Measurements from ENCODE around the gene TTC28. TPM values are rescaled to one million over a fixed set of nuclear protein-coding genes. Genes with fewer than 3 reads are reported as not detected.

Gene TTC28
- total RNA-seq, 6 experiments from 2014 or later, result 10.8 to 18.9 (median 13.6) TPM

- H3K27ac Mint-ChIP-seq, result no peak overlapping the region
- DNase-seq, result no peak
- no peaks in the 10 kb centered on the region for H3K9me3 Mint-ChIP-seq
- no peaks in the 10 kb centered on the region for H3K36me3 Mint-ChIP-seq (ENCODE audit: low read depth)
- H3K4me3 Mint-ChIP-seq, result no peak overlapping the region
- H3K27me3 Mint-ChIP-seq (ENCODE audit: insufficient read depth), result no peaks in the 10 kb centered on the region
- peaks cover 7% of the 10 kb centered on the region for H3K4me1 Mint-ChIP-seq (ENCODE audit: low read depth)
- no peak for TF ChIP-seq CTCF (IDR thresholded peaks at IDR 0.05)
Observed at GRCh38 chr22:28129319-28129962, 550.2 kb downstream of the TTC28 start.

GRCh38 chr22:28128827-28129226 lies 550.8 kb downstream of the TTC28 start:
- TF ChIP-seq CTCF (IDR thresholded peaks at IDR 0.05), result no peak

GRCh38 chr22:28125799-28126198 lies 553.8 kb downstream of the TTC28 start:
- no peak for TF ChIP-seq CTCF (IDR thresholded peaks at IDR 0.05)
- H3K27me3 Mint-ChIP-seq (ENCODE audit: insufficient read depth), result no peaks in the 10 kb centered on the region
- no peak overlapping the region for H3K27ac Mint-ChIP-seq
- H3K4me1 Mint-ChIP-seq (ENCODE audit: low read depth), result peaks cover 14% of the 10 kb centered on the region
- no peaks in the 10 kb centered on the region for H3K9me3 Mint-ChIP-seq
- H3K36me3 Mint-ChIP-seq (ENCODE audit: low read depth), result peaks cover 4% of the 10 kb centered on the region
- H3K4me3 Mint-ChIP-seq, result no peak overlapping the region
- no peak for DNase-seq

More at GRCh38 chr22:28128827-28129226, 550.8 kb downstream of the TTC28 start:
- Mint-ChIP-seq H3K4me1 (ENCODE audit: low read depth) (peaks cover 7% of the 10 kb centered on the region), H3K27me3 (ENCODE audit: insufficient read depth) (no peaks in the 10 kb centered on the region), H3K36me3 (ENCODE audit: low read depth) (peaks cover 4% of the 10 kb centered on the region), H3K9me3 (no peaks in the 10 kb centered on the region), H3K27ac (no peak overlapping the region), H3K4me3 (no peak overlapping the region)
- DNase-seq, result no peak

- no peak for TF ChIP-seq CTCF (IDR thresholded peaks at IDR 0.05)
- no peaks in the 10 kb centered on the region for H3K9me3 Mint-ChIP-seq
- peaks cover 4% of the 10 kb centered on the region for H3K36me3 Mint-ChIP-seq (ENCODE audit: low read depth)
- H3K27me3 Mint-ChIP-seq (ENCODE audit: insufficient read depth), result no peaks in the 10 kb centered on the region
- no peak for DNase-seq
- H3K4me1 Mint-ChIP-seq (ENCODE audit: low read depth), result peaks cover 21% of the 10 kb centered on the region
- no peak overlapping the region for H3K27ac Mint-ChIP-seq
- H3K4me3 Mint-ChIP-seq, result no peak overlapping the region
Observed at GRCh38 chr22:28123989-28124766, 555.5 kb downstream of the TTC28 start.

- H3K9me3 Mint-ChIP-seq, result no peaks in the 10 kb centered on the region
- H3K27me3 Mint-ChIP-seq (ENCODE audit: insufficient read depth), result peaks cover 2% of the 10 kb centered on the region; the same call in 1 of the 2 replicates
- DNase-seq, result no peak
- H3K27ac Mint-ChIP-seq, result no peak overlapping the region
- TF ChIP-seq CTCF (IDR thresholded peaks at IDR 0.05), result no peak
- peaks cover 38% of the 10 kb centered on the region for H3K4me1 Mint-ChIP-seq (ENCODE audit: low read depth)
- H3K4me3 Mint-ChIP-seq, result no peak overlapping the region
- peaks cover 4% of the 10 kb centered on the region for H3K36me3 Mint-ChIP-seq (ENCODE audit: low read depth)
Observed at GRCh38 chr22:28120691-28121592, 558.7 kb downstream of the TTC28 start.
